ENCODE data around the gene ETFB. TPM values are rescaled to one million over a fixed set of nuclear protein-coding genes. Genes with fewer than 3 reads are reported as not detected.
"Not testable (repeated sequence)": the region's sequence is repeated elsewhere in the genome, so short reads cannot be mapped to it uniquely, and the experiment has no call there.

Gene ETFB
- total and polyA plus RNA-seq, 2 experiments from 2014 or later, result 203 to 433 TPM

DNA sequence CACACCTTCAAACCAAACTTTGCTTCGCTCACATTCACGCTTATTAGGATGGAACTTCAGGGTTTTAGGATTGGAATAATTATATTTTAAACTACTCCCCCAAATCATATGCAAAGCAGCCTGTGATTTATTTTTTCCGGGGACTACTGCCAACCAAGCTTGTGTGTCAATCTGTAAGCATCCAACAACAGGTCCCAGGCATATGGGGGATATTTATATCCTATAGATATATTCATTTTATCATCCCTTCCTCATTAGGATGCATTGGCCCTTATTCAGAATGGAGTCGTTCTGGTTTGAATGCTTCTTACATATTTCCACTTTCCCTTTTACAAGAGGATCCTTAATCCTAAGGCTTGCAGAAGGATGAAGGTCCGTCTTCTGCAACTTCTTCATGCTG, 33.0 kb upstream of the ETFB start:
- Histone ChIP-seq H3K4me1 (ENCODE audit: low read depth) (peaks cover 13% of the 10 kb centered on the region), H3K9me3 (ENCODE audit: low read depth) (no peaks in the 10 kb centered on the region), H3K27ac (no peak overlapping the region), H3K36me3 (no peaks in the 10 kb centered on the region), H3K27me3 (no peaks in the 10 kb centered on the region), H3K4me3 (no peak overlapping the region)
- TF ChIP-seq, protein P1, sequence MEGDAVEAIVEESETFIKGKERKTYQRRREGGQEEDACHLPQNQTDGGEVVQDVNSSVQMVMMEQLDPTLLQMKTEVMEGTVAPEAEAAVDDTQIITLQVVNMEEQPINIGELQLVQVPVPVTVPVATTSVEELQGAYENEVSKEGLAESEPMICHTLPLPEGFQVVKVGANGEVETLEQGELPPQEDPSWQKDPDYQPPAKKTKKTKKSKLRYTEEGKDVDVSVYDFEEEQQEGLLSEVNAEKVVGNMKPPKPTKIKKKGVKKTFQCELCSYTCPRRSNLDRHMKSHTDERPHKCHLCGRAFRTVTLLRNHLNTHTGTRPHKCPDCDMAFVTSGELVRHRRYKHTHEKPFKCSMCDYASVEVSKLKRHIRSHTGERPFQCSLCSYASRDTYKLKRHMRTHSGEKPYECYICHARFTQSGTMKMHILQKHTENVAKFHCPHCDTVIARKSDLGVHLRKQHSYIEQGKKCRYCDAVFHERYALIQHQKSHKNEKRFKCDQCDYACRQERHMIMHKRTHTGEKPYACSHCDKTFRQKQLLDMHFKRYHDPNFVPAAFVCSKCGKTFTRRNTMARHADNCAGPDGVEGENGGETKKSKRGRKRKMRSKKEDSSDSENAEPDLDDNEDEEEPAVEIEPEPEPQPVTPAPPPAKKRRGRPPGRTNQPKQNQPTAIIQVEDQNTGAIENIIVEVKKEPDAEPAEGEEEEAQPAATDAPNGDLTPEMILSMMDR (IDR thresholded peaks at IDR 0.05; ENCODE audit: low read depth, low read length), result no peak
- no peak for DNase-seq (ENCODE audit: low read depth in 1 of 2, low spot score in 1 of 2)

DNA sequence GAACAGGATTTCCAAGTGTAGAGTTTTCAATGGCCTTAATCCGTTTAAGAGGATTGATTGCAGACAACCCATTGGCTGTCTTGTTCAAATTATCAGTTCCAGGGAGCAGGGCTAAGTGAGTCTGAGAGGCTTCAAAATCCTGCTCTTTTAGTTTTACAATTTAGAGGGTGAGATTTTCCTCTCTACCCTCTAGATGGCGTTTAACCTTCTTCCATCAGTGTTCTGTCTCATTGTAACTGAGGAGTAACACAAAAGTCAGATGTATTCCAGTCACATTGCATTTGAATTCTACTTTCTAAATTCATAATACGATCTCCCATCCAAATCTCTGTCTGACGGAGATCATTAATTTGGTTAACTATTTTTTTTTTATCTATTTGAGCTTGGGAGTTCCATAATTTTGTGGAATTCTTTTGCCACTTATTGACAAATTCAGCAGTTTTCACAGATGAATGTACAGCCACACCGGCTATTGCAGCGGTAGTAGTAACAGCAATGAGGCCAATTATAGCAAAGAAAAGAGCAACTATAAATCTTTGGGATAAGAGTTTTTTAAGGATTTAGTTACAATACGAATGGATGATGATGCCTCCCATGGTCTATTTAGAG, 32.0 kb upstream of the ETFB start:
- peaks cover 16% of the 10 kb centered on the region for H3K4me1 ChIP-seq (ENCODE audit: low read depth)
- peak overlapping the region; percentile 80 for H3K27ac ChIP-seq
- no peaks in the 10 kb centered on the region for H3K9me3 ChIP-seq (ENCODE audit: low read depth)
- peak; percentile 39 to 66 for DNase-seq (ENCODE audit: low read depth in 1 of 2, low spot score in 1 of 2)
- TF ChIP-seq, protein P1 (IDR thresholded peaks at IDR 0.05; ENCODE audit: low read depth, low read length), result peak; percentile 69
- H3K36me3 ChIP-seq, result no peaks in the 10 kb centered on the region
- H3K4me3 ChIP-seq, result no peak overlapping the region
- H3K27me3 ChIP-seq, result no peaks in the 10 kb centered on the region

DNA sequence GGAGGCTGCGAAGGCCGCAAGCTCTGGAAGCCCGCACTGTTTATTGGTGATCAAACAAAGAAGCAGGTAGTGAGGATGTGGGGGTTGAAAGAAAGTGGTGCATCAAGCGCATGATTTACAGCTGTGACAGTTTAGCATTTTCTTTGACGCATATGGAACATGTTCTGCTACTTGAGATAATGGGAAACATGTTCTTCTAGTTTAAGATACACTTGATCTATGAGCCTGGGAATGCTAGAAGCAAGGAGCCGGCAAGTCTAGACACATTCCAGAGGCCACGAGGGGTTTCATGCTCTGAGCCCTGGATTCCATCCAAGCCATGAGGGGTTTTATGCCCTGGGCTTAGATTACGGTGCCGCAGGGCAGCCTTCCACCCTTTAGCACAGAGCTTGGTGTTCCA, 31.3 kb upstream of the ETFB start:
- not testable (repeated sequence) for H3K36me3 ChIP-seq; H3K4me3 ChIP-seq; H3K9me3 ChIP-seq (ENCODE audit: low read depth); H3K27me3 ChIP-seq
- H3K4me1 ChIP-seq (ENCODE audit: low read depth), result peaks cover 16% of the 10 kb centered on the region
- peak in 1 of 2 donors; percentile 58 for DNase-seq (ENCODE audit: low read depth in 1 of 2, low spot score in 1 of 2)
- peak overlapping the region; percentile 80 for H3K27ac ChIP-seq

DNA sequence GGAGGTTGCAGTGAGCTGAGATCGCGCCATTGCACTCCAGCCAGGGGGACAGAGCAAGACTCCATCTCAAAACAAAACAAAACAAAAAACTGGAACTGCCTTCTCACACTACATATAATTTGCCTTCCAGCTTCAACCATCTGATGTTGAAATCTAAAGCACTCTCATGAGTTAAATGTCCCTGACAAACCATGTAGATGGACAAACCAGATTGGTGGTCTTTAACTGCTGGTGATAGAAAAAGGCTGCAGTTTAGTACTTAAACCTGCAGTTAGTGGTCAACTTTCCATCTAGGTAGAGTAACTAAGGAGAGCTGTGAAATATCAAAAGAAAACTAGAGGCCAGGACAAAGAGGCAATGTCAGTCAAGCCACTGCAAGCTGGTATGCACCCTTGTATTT, 30.0 kb upstream of the ETFB start:
- TF ChIP-seq, protein P1 (IDR thresholded peaks at IDR 0.05; ENCODE audit: low read depth, low read length), result no peak
- DNase-seq (ENCODE audit: low read depth in 1 of 2, low spot score in 1 of 2), result no peak
- no peaks in the 10 kb centered on the region for H3K9me3 ChIP-seq (ENCODE audit: low read depth)

DNA sequence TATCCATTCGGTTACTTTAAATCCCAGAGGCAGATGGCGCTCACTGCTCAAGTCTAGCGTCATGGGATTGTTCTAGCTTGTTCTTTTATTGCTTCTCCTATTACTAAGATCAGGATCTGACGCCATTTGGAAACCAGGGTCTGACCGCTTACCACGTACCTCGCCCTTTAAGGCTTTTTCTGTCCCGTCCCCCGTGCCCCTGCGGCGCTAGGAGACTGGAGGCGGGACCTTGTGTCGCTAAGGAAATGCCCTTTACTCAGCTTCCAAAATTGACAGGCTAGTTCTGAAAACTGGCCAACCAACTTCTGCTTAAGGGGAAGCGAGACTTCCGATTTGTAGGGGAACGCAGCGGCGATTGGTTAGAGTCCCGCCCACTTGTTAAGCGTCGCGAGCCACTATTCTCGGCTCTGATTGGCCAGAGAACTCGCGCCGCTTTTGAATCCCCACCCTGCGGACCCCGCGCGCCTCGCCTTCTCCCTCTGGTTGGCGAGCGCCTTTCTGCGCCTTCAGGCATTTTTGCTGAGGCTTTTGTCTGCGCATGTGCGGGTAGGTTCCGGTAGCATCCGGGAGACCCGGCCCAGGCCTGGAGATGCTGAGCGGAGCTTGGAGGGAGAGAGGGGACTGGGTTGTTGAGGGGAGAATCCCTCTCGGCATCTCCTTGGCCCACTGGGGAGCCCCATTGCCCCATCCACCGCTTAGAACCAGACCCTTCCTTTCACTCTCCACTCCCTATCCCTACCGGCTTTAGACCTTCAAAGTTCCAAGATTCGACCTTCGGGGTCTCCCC, 28.1 kb upstream of the ETFB start:
- DNase-seq (ENCODE audit: low read depth in 1 of 2, low spot score in 1 of 2), result peak; percentile 99
- TF ChIP-seq, protein P1 (IDR thresholded peaks at IDR 0.05; ENCODE audit: low read depth, low read length), result peak; percentile 8
- no peaks in the 10 kb centered on the region for H3K9me3 ChIP-seq (ENCODE audit: low read depth)
- peak overlapping the region; percentile 28 for H3K4me3 ChIP-seq
- no peaks in the 10 kb centered on the region for H3K36me3 ChIP-seq
- peak overlapping the region; percentile 77 for H3K27ac ChIP-seq
- H3K27me3 ChIP-seq, result no peaks in the 10 kb centered on the region
- peaks cover 16% of the 10 kb centered on the region for H3K4me1 ChIP-seq (ENCODE audit: low read depth)

More for the DNA sequence above, 30.0 kb upstream of the ETFB start:
- no peaks in the 10 kb centered on the region for H3K27me3 ChIP-seq
- peaks cover 16% of the 10 kb centered on the region for H3K4me1 ChIP-seq (ENCODE audit: low read depth)
- no peaks in the 10 kb centered on the region for H3K36me3 ChIP-seq
- no peak overlapping the region for H3K4me3 ChIP-seq
- no peak overlapping the region for H3K27ac ChIP-seq

DNA sequence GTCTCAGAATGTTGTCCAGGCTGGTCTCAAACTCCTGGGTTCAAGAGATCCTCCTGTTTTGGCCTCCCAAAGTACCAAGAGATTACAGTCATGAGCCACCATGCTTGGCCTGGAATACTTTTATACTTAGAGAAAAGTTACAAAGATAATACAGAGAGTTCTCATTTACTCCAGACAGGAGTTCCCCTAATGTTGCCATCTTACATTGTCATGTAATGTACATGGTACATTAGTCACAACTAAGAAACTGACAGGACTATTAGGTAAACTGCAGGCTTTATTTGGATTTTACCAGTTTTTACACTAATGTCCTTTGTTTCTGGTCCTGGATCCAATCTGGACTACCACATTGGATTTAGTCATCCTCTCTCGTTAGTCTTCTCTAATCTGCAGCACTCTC, 26.5 kb upstream of the ETFB start:
- Histone ChIP-seq H3K27me3 (no peaks in the 10 kb centered on the region), H3K9me3 (ENCODE audit: low read depth) (no peaks in the 10 kb centered on the region), H3K4me3 (no peak overlapping the region), H3K4me1 (ENCODE audit: low read depth) (peaks cover 9% of the 10 kb centered on the region), H3K36me3 (no peaks in the 10 kb centered on the region), H3K27ac (no peak overlapping the region)
- TF ChIP-seq, protein P1 (IDR thresholded peaks at IDR 0.05; ENCODE audit: low read depth, low read length), result no peak
- no peak for DNase-seq (ENCODE audit: low read depth in 1 of 2, low spot score in 1 of 2)

All from cardiac muscle cell (in vitro differentiated cells and primary cell).